GM23338 (cell line): ENCODE results near the gene MOB2.

Experiments
- CTCF ChIP-seq, 2 experiments: fragments of 200-600 bp in 1 of 2; sonication (generic) in 1 of 2; conservative IDR thresholded peaks; 2 replicates each; pipeline versions ENCODE4 v1.5.1 to v1.6.1; 2016 to 2017; ENCODE audit warnings: antibody characterized with exemption in 2 of 2, low read depth in 2 of 2, mild to moderate bottlenecking in 2 of 2, moderate library complexity in 1 of 2
- EZH2phosphoT487 ChIP-seq: fragments of 200-600 bp; sonication (generic); IDR thresholded peaks from one replicate; pipeline ENCODE4 v1.8.1; 2018; ENCODE audit warnings: antibody characterized with exemption; ENCODE audit not compliant: unreplicated experiment
- REST ChIP-seq: IDR thresholded peaks from one replicate; pipeline ENCODE4 v1.6.1; 2018; ENCODE audit warnings: antibody characterized with exemption; ENCODE audit not compliant: unreplicated experiment
- ZNF114 ChIP-seq: fragments of 250-450 bp; sonication (Bioruptor Pico); IDR thresholded peaks from 2 replicates; pipeline ENCODE4 v1.5.0; 2020; ENCODE audit warnings: mild to moderate bottlenecking, moderate library complexity

GRCh38 chr11:1518301-1518700, 31.7 kb upstream of the MOB2 start:
- no peak for TF ChIP-seq CTCF (conservative IDR thresholded peaks at IDR 0.05; ENCODE audit: low read depth in 2 of 2)
- TF ChIP-seq ZNF114 (CRISPR knock-in tag) = no peak
- no peak for TF ChIP-seq EZH2phosphoT487
- no peak for TF ChIP-seq REST
